DMS114 treated with DMSO at 0.1 percent for 48 hours (cell line): Measurements from ENCODE around the gene MYL3.

Experiments used
- DNase-seq: peaks from one replicate; lab custom pipeline; 2025; ENCODE audit not compliant: unreplicated experiment; lab: John Stamatoyannopoulos, UW

The MYL3 gene

DNA sequence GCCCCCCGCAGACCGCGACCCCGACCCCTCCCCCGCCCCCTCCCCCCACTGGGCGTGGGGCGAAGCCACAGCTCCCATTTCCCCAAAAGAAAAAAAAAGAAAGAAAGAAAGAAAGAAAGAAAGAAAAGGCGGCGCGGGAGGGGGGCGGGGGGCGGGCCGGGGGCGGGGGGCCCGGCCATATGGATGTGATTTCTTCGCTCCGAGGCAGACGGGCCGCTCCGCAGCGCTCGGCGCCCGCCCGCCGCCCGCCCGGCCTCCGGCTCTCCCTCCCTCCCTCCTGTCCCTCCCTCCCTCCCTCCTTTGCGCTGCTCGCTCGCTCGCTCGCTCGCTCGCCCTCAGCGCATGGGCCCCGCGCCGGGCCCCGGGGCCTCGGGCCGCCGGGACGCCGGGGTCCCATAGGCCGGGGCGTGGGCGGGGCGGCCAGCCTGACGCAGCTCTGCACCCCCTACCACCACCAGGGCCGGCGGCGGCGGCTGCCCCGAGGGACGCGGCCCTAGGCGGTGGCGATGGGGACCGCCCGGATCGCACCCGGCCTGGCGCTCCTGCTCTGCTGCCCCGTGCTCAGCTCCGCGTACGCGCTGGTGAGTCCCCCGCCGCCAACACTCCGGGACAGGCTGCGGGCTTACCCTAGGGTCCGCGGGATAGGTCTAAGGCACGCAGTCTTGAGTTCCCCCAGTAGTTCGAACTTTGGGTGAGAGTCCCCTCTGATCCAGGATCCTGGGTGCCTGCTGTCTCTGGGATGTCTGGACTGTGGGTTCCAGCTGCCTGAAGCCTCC is 20.0 kb upstream of the MYL3 start:
- DNase-seq: no peak

DNA sequence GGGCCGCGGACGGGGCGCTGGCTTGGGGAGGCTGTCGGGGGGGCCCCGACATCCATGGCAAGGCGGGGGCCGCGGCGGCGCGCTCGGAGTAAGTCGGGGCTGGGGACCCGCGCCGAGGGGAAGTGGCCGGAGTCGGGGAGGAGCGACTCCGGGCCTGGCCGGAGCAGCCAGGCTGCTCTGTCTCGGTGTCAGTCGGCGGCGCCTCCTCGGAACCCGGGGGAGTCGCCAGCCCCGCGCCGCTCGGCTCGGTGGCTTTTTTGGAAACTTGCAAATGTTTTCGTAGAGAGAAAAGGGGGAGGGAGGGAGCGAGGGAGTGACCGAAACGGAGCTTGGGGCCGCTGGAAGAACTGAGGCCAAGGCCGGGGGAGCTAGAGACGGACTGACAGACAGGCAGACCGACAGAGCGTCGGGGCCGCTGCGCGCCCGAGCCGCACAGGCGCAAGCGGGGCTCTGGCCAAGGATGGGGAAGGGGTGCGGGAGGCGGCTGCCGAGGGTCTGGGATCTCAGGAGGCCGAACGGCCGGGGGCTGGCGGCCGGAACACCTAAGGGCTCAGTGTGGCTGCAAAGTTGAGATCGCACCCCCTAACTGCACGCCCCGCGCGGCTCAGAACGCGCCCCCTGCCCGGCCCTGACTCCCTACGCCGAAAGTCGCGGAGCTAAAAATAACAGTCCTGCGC is 19.3 kb upstream of the MYL3 start:
- no peak for DNase-seq

DNA sequence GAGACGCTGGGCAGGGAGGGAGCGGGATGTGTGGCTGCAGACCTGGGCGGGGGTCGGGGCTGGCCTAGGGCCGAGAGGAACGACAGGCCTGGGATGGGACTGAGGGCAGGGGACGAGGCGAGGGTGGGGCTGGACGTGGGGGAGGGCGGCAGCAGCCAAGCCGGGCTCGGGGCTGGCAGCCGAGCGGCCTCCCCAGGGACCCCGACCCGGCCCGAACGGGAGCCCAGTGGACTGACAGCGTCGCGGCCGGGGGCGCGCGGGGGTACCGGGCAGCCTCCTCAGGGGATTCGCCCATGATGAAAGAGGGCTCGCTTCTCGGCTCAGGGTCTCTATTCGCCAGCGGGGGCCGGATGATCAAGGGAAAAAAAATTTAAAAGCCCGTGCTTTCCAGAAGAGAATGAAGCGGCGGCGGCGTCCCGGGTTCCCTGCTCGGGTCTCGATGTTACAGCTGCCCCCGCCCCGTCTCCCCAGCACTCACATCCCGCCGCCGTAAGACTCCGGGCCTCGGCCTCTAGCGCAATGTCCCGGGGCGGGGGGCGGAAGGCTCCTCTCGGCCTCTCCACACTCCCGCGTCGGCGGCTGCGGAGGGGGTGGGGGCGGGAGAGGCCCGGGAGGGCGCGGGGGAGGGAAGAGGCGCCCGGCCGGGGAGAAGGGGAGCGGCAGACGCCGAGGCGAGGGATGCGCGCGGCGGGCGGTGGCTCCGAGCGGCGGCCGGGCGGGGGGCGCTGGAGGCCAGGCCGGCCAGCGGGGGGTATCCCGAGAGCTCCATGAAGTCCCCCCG is 18.5 kb upstream of the MYL3 start:
- DNase-seq: no peak

DNA sequence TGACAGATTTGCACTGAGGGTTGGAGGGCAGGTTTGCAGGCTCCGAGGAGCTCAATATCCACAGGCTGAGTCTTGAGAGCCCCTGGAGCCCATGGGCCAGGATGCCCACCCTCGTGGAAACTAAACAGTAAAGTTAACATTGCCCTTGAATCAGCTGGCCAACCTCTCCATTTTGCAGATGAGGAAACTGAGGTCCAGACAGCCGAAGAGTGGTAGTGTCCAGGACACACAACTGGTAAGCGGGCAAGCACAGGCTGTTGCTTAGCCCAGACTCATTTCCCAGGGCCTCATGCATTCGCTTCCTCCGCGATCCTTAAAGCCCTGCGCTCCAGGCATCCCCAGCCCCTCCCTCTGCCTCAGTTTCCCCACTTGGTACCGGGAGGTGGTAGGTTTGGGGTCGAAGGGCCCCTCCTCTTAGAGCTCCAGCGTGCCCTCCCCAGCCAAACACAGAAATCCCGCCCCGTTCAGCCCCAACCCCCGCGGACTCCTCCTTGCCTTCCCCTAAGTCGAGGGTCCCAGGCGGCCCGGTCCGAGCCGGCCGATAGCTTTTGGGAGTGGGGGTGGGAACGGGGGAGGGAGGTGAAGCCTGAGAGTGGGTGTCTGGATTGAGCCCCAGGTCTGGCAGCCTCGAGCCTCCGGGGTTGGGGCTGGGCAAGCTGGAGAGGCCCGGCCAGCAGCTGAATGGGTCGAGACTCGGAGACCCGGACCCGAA is 17.8 kb upstream of the MYL3 start:
- no peak for DNase-seq

DNA sequence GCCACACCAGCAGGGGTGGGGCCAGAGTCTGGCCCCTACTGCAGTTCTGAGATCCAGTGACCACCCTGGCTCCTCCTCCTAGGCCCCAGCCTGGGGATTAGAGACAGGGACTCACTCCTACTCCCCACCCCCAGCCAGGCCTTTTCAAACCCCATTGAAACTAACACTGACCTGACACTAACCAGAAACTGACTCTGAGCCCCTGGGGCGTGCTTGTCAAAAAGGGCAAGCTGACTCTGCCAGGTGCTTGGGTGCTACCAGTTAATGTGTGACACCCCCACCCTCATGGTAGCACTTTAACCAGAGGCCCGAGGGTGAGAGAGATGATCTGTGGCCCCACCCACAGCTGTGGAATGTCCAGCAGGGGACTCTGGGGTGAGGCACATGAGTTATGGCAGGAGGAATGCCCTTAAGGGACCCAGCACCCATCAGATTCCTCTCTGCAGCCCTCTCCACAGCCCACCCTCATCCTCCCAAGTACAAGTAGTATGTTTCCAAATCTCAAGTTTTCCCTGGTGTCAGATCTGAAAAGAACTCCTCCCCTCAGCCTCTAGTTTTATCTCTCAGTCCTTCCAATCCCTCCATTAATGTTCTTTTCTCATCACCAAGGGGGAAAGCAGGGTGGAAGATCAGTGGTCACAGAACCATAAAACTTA is 15.7 kb upstream of the MYL3 start:
- no peak for DNase-seq

DNA sequence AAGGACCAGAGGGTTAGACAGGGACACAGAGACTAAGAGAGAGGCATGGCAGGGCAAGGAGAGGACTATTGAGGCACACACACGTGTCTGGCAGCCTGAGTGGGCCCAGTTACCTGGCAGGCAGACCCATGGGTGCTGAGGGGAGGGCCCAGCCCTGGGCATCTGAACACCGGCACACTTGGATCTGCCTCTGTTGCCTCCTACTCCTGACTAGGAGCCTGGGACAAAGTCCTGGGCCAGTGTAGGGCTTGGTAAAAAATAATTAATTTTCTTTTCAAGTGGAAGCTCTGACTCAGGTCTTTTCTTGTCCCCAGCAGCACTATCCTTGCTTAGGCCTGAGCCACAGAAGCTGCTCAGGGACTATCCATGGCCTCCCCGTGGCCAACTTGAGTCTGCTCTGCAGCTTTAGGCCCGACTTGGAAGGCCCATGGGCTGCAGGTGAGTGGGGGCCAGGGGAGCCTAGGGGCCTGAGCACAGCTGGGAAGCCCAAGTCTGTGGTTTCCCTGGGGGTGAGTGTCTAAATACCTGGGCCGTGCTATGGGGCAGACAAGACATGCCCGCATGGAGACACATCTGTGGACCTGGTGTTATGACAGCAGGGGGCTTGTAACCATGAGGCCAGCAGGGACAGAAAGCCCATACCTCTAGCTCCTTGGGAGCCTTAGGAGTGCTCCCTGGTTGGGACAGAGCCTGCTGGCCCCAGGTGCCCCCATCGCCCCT is 14.3 kb upstream of the MYL3 start, which contains the start of gene PTH1R:
PTH1R (plus strand) TSS at position 316 of the 720 bp plus-strand sequence. CDS start 5,839 bp downstream, outside the sequence.
- DNase-seq: no peak

DNA sequence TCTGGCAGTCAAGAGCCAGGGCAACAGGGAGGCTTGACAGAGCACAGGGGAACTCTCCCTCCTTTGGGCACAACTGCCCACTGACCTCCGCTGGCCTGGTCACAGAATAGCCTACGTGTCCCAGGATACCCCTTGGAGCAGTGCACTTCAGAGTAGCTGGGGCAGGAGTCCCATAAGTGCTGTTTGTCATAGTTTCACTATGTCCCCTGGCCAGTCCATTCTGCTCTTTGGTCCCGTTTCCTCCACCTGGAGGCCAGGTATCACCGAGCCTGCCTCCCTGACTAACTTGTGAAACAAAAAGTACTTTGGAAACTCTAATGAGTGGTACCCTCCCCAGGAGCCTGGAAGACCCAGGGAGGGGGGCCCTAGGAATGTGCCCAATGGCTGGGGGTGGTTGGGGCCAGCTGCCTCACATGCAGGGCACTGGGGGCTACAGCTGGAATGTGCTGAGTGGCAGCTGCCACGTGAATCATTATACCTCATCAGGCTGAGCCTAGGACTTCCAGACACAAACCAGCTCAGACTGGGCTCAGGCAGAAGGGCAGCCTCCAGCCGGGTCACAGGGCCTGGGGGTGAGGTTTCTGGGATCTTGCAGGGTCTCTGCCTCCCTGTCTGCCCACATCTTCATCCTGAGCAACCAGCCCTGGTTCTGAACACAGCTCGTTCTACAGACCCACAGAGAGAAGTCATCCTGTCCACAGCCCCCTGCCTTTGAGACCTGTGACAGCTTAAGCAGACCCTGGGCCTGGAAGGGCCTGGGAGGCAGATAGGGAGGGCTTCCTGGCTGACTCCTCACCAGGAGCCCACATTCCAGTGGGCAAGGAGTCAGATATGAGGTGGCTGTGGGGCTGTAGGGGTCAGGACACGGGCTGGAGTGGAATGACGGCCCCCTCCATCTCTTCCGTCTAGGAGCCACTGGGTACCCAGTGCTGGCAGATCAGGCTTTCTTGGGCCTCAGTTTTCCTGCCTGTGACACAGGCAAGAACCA is 13.4 kb upstream of the MYL3 start:
- no peak for DNase-seq

DNA sequence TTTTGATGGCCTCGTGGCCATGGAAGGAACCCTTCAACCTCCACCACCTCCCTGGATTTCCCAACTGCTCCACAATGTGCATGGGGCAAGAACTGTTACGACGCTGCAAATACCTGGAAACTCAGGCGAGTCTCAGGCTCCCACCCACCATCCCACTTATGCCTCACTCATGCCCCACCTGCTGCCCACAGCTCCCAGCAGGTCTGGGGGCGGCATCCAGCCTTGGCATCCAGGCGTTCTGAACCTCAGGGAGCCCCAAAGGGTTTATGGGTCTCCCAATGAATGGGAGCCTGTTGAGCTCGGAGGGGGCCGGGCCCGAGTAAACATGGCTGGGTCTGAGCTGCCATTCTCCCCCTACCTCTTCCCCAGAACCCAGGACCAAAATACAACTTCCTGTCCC is 12.3 kb upstream of the MYL3 start:
- no peak for DNase-seq

DNA sequence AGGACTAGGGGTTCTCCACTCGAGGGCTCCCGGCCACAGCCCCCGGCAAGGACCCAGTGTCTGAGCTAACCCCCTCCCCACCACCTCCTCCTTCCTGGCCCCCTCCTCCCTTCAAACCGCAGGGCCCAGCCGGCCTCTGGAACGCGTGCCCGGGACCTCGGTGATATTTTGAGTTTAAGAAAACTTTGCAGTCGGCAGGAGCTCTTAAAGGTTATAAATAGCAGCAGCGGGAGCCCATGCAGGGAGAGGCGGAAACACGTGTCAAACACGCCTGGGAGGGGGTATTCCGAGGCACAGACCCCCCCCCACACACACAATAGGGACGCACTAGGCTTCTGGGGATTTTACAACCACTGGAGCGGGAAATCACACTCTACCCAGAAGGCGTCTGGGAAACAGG is 11.2 kb upstream of the MYL3 start:
- DNase-seq: no peak

DNA sequence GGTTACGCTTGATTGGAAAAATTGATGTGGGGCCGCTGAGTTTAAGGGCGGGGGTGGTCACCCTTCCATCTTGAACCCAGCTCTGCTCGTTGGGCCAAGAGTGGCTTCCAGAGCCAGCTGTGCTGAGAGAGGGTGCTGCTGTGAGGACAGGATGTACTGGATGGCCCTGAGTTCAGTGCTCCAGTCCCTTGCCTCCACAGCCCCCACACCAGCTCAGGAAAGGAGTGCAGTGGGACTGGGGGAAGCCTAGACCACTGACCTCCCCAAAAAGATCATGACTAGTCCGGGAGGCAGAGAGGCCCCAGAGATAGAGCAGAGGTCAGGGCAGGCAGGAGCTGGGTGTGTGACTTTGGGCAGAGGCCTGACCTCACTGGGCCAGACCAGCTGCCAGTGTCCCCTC is 10.3 kb upstream of the MYL3 start:
- no peak for DNase-seq

DNA sequence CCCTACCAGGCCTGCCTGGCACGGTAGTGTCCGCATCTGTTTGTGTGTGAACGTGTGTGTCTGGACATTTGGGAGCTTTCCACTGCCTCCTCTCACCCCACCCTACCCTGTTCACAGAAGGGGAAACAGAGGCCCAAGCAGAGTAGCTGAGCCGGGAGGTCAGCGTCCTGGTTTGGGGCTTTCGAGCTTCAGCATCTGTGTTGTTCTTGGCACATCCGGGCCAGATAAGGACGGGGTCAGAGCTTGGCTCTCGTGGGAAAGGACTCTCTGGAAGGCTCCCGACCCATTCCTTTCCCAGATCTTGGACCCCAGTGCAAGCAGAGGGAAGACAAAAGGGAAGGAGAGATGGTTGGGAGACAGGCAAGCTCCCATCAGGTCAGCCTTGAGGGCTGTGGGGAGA is 8.0 kb upstream of the MYL3 start:
- DNase-seq: no peak

DNA sequence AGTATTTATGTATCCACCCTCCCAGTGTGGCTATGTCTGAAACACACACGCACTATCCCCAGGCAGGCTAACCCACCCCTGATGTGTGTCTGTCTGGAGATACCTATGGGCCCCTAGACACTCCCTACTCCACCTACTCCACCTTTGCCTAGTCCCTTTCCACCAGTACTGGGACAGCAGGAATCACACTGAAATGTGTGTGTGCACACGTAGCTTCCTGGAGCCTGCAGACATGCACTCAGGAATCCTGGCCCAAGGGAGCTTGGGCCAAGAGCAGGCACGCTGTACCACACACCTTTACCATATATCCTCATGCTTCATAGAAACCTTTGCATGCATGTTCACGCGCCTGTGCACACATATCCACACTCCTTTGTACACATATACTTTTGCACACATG is 7.4 kb upstream of the MYL3 start:
- DNase-seq: no peak

DNA sequence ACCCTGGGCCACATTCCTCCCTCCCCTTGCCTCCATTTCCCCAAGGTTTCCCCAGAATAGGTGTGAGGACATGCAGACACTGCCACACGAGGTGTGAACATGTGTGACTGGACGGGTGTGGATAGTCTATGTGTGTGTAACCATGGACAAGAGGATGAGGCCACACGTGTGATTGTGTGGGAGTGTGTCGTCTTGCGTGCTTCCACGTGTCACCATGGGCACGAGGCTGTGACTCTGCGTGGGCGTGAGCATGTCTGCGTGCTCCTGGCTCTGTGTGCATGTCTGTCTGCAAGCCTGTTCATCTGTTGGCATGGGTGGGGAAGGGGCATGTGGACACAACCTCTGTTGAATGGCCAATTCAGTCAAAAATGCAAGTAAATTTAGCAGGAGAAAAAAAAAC is 6.2 kb upstream of the MYL3 start:
- DNase-seq: no peak

DNA sequence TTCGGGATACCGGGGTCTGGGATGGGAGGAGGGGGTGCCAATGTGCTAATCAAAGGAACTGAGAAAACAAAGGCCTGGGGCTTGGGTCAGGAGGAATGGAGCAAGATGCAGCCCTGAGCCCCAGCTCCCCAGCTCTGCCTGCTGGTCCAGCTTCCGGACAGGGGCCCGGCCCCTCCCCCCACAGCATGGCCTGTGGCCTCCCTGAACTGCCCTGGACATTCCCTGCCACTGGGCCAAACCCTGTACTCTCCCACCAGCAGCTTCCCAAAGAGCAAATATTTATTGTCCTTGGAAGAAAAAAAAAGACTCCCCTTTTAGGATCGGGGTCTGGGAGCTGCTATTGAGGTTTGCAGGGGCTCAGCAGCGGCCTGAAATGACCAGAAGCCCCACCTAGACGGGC is 5.7 kb upstream of the MYL3 start:
- DNase-seq: no peak

DNA sequence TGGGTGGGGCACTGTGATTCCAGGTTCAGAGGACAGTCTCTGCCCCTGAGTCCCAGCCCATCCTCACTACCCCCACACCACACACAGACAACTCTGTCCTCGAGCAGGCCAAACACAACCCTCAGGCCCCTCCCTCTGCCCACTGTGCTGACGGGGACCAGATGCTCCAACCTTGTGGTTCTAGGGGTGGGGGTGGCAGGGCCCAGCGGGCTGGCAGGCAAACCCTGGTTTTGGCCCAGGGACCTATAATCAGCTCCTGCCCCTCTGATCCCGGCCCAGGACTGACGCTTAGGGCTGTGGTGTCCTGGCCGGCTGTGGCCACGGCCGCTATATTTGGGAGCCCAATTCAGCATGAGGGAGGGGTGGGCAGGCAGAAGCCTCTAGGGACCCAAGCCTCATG is 5.0 kb upstream of the MYL3 start:
- DNase-seq: no peak

DNA sequence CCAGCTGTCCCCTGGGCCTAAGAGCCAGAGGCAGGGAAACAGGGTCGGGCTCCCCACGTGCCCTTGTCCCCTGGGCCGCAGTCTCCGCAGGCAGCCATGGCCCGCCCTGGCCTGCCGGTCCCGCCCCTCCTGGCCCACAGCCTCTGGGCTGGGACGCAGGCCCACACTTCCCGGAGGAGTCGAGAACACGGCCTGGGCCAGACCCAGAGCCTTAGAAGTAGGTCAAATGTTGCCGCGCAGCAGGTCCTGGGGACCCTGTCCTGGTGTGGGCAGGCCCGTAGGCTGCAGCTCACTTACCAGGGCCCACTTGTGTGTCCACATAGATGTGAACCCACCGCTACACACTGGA is 4.3 kb upstream of the MYL3 start:
- no peak for DNase-seq

DNA sequence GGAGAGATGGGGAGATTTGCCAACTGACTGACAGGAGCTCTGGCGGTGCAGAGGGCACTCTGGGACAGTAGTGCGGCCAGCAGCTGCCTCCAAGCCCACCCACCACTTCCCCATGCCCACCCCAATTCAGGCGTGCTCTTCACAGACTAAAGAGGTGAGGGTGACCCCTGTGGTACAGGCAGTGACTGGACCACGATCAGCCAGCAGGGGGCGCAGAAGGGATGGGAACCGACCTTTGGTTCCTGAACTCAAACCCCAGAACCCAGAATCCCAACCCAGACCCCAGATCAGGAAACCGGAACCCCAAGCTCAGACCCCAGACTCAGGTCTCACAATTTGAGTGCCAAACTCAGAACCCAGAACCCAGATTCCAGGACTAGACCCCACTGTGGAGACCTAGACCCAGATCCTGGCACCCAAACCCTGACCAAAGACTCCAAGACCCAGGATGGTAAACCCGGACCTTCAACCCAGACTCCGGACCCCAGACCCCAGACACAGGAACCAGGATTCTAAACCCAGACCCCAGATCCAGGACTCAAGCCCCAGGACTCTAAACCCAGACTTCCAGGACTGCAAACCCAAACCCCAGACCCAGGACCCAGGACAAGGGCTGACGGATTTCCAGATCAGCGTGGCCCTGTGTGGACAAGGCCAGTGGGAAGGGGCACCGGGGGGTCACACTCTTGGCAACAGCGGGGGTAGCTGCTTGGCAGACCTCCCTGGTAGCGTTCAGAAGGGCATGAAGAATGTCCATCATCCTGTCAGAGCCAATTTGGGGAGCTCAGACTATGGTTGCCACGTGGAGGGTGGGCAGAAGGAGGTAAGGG is 3.7 kb upstream of the MYL3 start:
- no peak for DNase-seq

DNA sequence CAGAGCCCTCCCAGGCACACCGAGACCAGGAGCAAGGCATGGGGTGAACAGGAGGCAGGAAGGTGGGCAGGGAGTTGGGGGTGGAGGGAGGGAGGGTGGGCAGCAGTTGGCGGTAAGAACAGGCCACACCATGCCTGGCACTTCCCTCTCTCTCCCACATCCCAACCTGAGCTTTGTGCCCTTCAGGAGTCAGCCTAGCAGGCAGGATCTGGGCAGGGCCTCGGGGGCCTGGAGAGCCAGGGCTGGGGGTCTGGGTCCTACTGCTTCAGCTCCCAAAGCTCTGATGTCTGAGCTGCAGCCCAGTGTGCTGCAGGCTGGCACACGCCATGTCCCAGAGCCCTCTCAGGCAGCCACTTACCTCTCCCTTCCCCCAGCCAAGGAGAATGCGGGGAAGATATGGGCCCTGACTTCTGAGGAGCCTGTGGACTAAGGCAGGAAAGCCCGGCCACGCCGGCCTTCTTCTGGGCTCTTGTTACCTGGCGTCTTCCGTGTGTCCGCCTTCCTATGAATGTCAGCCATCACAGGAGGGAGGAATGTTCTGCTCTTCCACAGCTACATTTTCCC is 2.9 kb upstream of the MYL3 start:
- no peak for DNase-seq
